ENCODE measurements around the gene FNDC3B.

The FNDC3B gene

DNA sequence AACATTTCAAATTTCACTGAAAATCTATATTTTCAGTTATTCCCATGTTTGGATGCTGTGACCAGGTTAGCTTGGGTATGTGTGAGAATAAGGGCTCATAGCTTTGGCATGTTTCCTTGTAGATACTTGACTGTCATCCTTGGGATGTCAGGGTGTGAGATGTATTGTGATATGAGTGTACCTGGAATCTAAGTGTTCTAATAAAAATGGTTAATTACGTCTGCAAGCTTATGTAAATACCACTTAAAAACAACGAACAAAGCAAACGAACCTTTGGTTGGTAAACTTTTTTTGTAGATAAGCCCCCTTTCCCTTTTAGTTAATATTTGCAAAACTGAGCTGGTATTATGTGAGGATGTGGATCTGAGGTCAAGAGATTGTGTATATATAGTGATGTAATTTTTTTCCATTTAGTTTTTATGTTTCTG lies 63.5 kb downstream of the FNDC3B start:
- TF ChIP-seq, protein P1, sequence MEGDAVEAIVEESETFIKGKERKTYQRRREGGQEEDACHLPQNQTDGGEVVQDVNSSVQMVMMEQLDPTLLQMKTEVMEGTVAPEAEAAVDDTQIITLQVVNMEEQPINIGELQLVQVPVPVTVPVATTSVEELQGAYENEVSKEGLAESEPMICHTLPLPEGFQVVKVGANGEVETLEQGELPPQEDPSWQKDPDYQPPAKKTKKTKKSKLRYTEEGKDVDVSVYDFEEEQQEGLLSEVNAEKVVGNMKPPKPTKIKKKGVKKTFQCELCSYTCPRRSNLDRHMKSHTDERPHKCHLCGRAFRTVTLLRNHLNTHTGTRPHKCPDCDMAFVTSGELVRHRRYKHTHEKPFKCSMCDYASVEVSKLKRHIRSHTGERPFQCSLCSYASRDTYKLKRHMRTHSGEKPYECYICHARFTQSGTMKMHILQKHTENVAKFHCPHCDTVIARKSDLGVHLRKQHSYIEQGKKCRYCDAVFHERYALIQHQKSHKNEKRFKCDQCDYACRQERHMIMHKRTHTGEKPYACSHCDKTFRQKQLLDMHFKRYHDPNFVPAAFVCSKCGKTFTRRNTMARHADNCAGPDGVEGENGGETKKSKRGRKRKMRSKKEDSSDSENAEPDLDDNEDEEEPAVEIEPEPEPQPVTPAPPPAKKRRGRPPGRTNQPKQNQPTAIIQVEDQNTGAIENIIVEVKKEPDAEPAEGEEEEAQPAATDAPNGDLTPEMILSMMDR (IDR thresholded peaks at IDR 0.05; ENCODE audit: insufficient read depth, low read length, poor library complexity, severe bottlenecking): no peak
- no peak for TF ChIP-seq EZH2phosphoT487 (conservative IDR thresholded peaks at IDR 0.05; ENCODE audit: low read length)
- Histone ChIP-seq H4K20me1 (ENCODE audit: low read depth, low read length) (peaks cover 4% of the 10 kb centered on the region; the same call in 1 of the 2 replicates), H2AFZ (ENCODE audit: low read depth, low read length, severe bottlenecking) (no peak overlapping the region), H3K27me3 (ENCODE audit: low read length) (0 out of 2 replicates have a peak, but pooled peaks cover 3% of the 10 kb centered on the region), H3K27ac (ENCODE audit: low read depth, low read length) (no peak overlapping the region), H3K9me2 (replicated peaks; ENCODE audit: insufficient read depth, low read length) (no peaks in the 10 kb centered on the region), H3K4me2 (ENCODE audit: low read depth, low read length, poor library complexity, severe bottlenecking) (peak overlapping the region; percentile 10), H3K9me3 (ENCODE audit: insufficient read depth, low read length) (no peaks in the 10 kb centered on the region), H3K4me3 (ENCODE audit: insufficient read depth, low read length, poor library complexity, severe bottlenecking) (no peak overlapping the region), H3K36me3 (ENCODE audit: low read length) (no peaks in the 10 kb centered on the region), H3K79me2 (ENCODE audit: insufficient read depth, low read length) (no peaks in the 10 kb centered on the region), H3K9ac (ENCODE audit: low read length) (no peak overlapping the region), H3F3A (ENCODE audit: insufficient read depth) (no peaks in the 10 kb centered on the region)

DNA sequence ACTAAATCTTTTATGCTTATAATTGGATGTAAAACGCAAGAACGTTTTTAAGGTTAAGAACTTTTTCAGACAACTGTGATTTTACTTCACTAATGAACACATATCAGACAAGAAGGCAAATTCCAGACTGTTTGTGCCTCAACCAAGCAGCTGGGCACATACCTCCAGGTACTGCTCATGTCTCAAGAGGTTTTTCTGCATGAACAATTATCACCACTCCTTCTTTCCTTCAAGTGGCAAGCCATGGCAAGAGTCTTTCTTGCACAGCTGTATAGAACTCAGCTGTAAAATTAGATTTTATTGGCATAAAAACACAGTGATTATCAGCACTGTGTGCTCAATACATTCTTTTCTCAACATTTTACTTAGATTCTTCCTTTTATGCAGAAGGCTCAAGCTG lies 64.3 kb downstream of the FNDC3B start:
- TF ChIP-seq, protein P1 (IDR thresholded peaks at IDR 0.05; ENCODE audit: insufficient read depth, low read length, poor library complexity, severe bottlenecking): no peak
- TF ChIP-seq EZH2phosphoT487 (conservative IDR thresholded peaks at IDR 0.05; ENCODE audit: low read length): no peak
- Histone ChIP-seq H3K9ac (ENCODE audit: low read length) (no peak overlapping the region), H3K27ac (ENCODE audit: low read depth, low read length) (no peak overlapping the region), H4K20me1 (ENCODE audit: low read depth, low read length) (peaks cover 4% of the 10 kb centered on the region; the same call in 1 of the 2 replicates), H3K4me3 (ENCODE audit: insufficient read depth, low read length, poor library complexity, severe bottlenecking) (no peak overlapping the region), H2AFZ (ENCODE audit: low read depth, low read length, severe bottlenecking) (no peak overlapping the region), H3K9me2 (replicated peaks; ENCODE audit: insufficient read depth, low read length) (no peaks in the 10 kb centered on the region), H3K36me3 (ENCODE audit: low read length) (no peaks in the 10 kb centered on the region), H3F3A (ENCODE audit: insufficient read depth) (no peaks in the 10 kb centered on the region), H3K79me2 (ENCODE audit: insufficient read depth, low read length) (no peaks in the 10 kb centered on the region), H3K27me3 (ENCODE audit: low read length) (0 out of 2 replicates have a peak, but pooled peaks cover 3% of the 10 kb centered on the region), H3K9me3 (ENCODE audit: insufficient read depth, low read length) (no peaks in the 10 kb centered on the region), H3K4me2 (ENCODE audit: low read depth, low read length, poor library complexity, severe bottlenecking) (no peak overlapping the region)

DNA sequence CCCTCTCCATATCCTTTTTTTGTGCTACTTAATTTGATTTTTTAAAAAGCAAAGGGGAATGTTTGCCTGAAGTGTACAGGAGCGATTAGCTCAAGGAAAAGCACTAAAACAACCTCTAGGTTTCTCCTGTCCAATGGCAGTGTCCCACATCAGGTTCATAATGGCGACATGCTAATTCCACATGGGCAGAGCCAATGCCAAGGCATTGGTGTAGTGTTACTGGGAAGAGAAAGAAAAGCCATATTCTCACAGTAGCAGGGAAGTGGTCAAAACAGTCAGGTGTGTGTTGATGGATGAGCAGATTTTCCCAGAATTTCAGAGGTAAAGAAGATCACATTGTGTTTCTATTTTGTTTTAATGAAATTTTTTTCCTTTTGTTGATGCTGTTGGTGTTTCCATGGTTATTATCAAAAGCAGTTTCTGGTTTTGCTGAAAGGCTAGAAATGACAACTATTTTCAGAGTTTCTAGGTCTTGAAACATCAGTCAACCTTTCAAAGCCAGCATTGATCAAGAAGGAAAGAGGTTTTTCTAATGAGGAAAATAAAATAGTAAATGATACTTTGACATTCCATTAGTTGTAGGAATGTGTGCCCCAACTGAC lies 65.2 kb downstream of the FNDC3B start:
- TF ChIP-seq EZH2phosphoT487 (conservative IDR thresholded peaks at IDR 0.05; ENCODE audit: low read length): no peak
- TF ChIP-seq, protein P1 (IDR thresholded peaks at IDR 0.05; ENCODE audit: insufficient read depth, low read length, poor library complexity, severe bottlenecking): no peak
- H2AFZ ChIP-seq (ENCODE audit: low read depth, low read length, severe bottlenecking): no peak overlapping the region
- H4K20me1 ChIP-seq (ENCODE audit: low read depth, low read length): peaks cover 4% of the 10 kb centered on the region; the same call in 1 of the 2 replicates
- H3K9me2 ChIP-seq (replicated peaks; ENCODE audit: insufficient read depth, low read length): no peaks in the 10 kb centered on the region
- H3K27ac ChIP-seq (ENCODE audit: low read depth, low read length): no peak overlapping the region
- H3K4me3 ChIP-seq (ENCODE audit: insufficient read depth, low read length, poor library complexity, severe bottlenecking): no peak overlapping the region
- no peaks in the 10 kb centered on the region for H3K79me2 ChIP-seq (ENCODE audit: insufficient read depth, low read length)
- no peaks in the 10 kb centered on the region for H3K9me3 ChIP-seq (ENCODE audit: insufficient read depth, low read length)
- H3K36me3 ChIP-seq (ENCODE audit: low read length): no peaks in the 10 kb centered on the region
- H3K4me2 ChIP-seq (ENCODE audit: low read depth, low read length, poor library complexity, severe bottlenecking): no peak overlapping the region
- 0 out of 2 replicates have a peak, but pooled peaks cover 3% of the 10 kb centered on the region for H3K27me3 ChIP-seq (ENCODE audit: low read length)
- no peak overlapping the region for H3K9ac ChIP-seq (ENCODE audit: low read length)
- H3F3A ChIP-seq (ENCODE audit: insufficient read depth): no peaks in the 10 kb centered on the region

All from SU-DHL-6 (cell line).